Activated T-helper 2 cell treated with anti-CD3 and anti-CD28 coated beads, Interferon-gamma antibody, Interleukin-2, Interleukin-4, amounts not matched to agents 10 μg/mL and 5 μg/mL and 100 μg/mL, durations not matched to agents 14 hours and 24 hours and 36 hours (primary cell): ENCODE measurements around the gene NRG2. TPM values are rescaled to one million over a fixed set of nuclear protein-coding genes. Genes with fewer than 3 reads are reported as not detected.

Experiments
- DNase-seq: peaks from one replicate; pipeline ENCODE4 v3.0.0; 2021; ENCODE audit warnings: low spot score
- H3K27ac Mint-ChIP-seq: one replicate; pipeline ENCODE4 v1.8.0; 2021; ENCODE audit warnings: mixed read lengths
- H3K27me3 Mint-ChIP-seq: one replicate; pipeline ENCODE4 v1.8.0; 2021; ENCODE audit warnings: low read depth, mixed read lengths
- H3K36me3 Mint-ChIP-seq: one replicate; pipeline ENCODE4 v1.8.0; 2021; ENCODE audit warnings: low read depth, mixed read lengths
- H3K4me1 Mint-ChIP-seq: one replicate; pipeline ENCODE4 v1.8.0; 2021; ENCODE audit warnings: low read depth, mixed read lengths
- H3K4me3 Mint-ChIP-seq: one replicate; pipeline ENCODE4 v1.8.0; 2021; ENCODE audit warnings: low read depth, mild to moderate bottlenecking, moderate library complexity, mixed read lengths
- H3K9me3 Mint-ChIP-seq: one replicate; pipeline ENCODE4 v1.8.0; 2021; ENCODE audit warnings: mixed read lengths
- intact Hi-C: fragments of 100-400 bp; cut with micrococcal nuclease; formaldehyde crosslinking; loops from one replicate; pipeline ENCODE4 v1.15.1; 2023
- total RNA-seq: library from RNA; stranded (reverse); gene quantifications from 2 replicates; pipeline ENCODE4 v1.2.3, GENCODE V29; 2022

NRG2 gene
- total RNA-seq, 1 donor from 2014 or later: not detected

GRCh38 chr5:139910901-139911300 lies 132.2 kb downstream of the NRG2 start:
- Mint-ChIP-seq H3K27ac (no peak overlapping the region), H3K27me3 (no peaks in the 10 kb centered on the region), H3K36me3 (no peaks in the 10 kb centered on the region), H3K4me3 (no peak overlapping the region), H3K4me1 (no peaks in the 10 kb centered on the region), H3K9me3 (no peaks in the 10 kb centered on the region)
- intact Hi-C loops: no loop called here
- DNase-seq: no peak

- intact Hi-C loops: no loop called here
- no peak for DNase-seq
- Mint-ChIP-seq H3K27me3 (no peaks in the 10 kb centered on the region), H3K4me3 (no peak overlapping the region), H3K9me3 (no peaks in the 10 kb centered on the region), H3K36me3 (no peaks in the 10 kb centered on the region), H3K27ac (no peak overlapping the region), H3K4me1 (no peaks in the 10 kb centered on the region)
These were observed 133.1 kb downstream of the NRG2 start for GRCh38 chr5:139910036-139910435.

GRCh38 chr5:139908749-139909148 lies 134.3 kb downstream of the NRG2 start:
- intact Hi-C loops: no loop called here
- Mint-ChIP-seq H3K4me1 (no peaks in the 10 kb centered on the region), H3K4me3 (no peak overlapping the region), H3K36me3 (no peaks in the 10 kb centered on the region), H3K27ac (no peak overlapping the region), H3K9me3 (no peaks in the 10 kb centered on the region), H3K27me3 (peaks cover under 1% of the 10 kb centered on the region)
- DNase-seq: no peak

- Mint-ChIP-seq H3K9me3 (no peaks in the 10 kb centered on the region), H3K27ac (no peak overlapping the region), H3K4me3 (no peak overlapping the region), H3K36me3 (no peaks in the 10 kb centered on the region), H3K27me3 (peaks cover 20% of the 10 kb centered on the region), H3K4me1 (no peaks in the 10 kb centered on the region)
- no peak for DNase-seq
- intact Hi-C loops: no loop called here
These were observed 136.4 kb downstream of the NRG2 start for GRCh38 chr5:139906661-139907060.

- no peak for DNase-seq
- H3K4me3 Mint-ChIP-seq: no peak overlapping the region
These were observed 138.1 kb downstream of the NRG2 start for GRCh38 chr5:139904816-139905661.

GRCh38 chr5:139904566-139904815 lies 138.6 kb downstream of the NRG2 start:
- no peak for DNase-seq
- Mint-ChIP-seq H3K9me3 (no peaks in the 10 kb centered on the region), H3K4me1 (no peaks in the 10 kb centered on the region), H3K36me3 (no peaks in the 10 kb centered on the region), H3K27me3 (peaks cover 33% of the 10 kb centered on the region), H3K27ac (no peak overlapping the region), H3K4me3 (no peak overlapping the region)
- intact Hi-C loops: no loop called here

More at GRCh38 chr5:139904816-139905661, 138.1 kb downstream of the NRG2 start:
- Mint-ChIP-seq H3K9me3 (no peaks in the 10 kb centered on the region), H3K4me1 (no peaks in the 10 kb centered on the region), H3K27ac (no peak overlapping the region), H3K36me3 (no peaks in the 10 kb centered on the region), H3K27me3 (peaks cover 31% of the 10 kb centered on the region)
- intact Hi-C loops: no loop called here

- intact Hi-C loops: no loop called here
- no peak for DNase-seq
- no peaks in the 10 kb centered on the region for H3K36me3 Mint-ChIP-seq
- peaks cover 34% of the 10 kb centered on the region for H3K27me3 Mint-ChIP-seq
- no peak overlapping the region for H3K4me3 Mint-ChIP-seq
- H3K4me1 Mint-ChIP-seq: no peaks in the 10 kb centered on the region
- no peaks in the 10 kb centered on the region for H3K9me3 Mint-ChIP-seq
- H3K27ac Mint-ChIP-seq: no peak overlapping the region
These were observed 139.1 kb downstream of the NRG2 start for GRCh38 chr5:139903795-139904565.

- Mint-ChIP-seq H3K9me3 (no peaks in the 10 kb centered on the region), H3K36me3 (no peaks in the 10 kb centered on the region), H3K4me1 (no peaks in the 10 kb centered on the region), H3K4me3 (no peak overlapping the region), H3K27ac (no peak overlapping the region), H3K27me3 (peaks cover 38% of the 10 kb centered on the region)
- DNase-seq: no peak
- intact Hi-C loops: no loop called here
These were observed 139.7 kb downstream of the NRG2 start for GRCh38 chr5:139903450-139903794.

- H3K4me3 Mint-ChIP-seq: no peak overlapping the region
- H3K4me1 Mint-ChIP-seq: no peaks in the 10 kb centered on the region
- no peak overlapping the region for H3K27ac Mint-ChIP-seq
- H3K36me3 Mint-ChIP-seq: no peaks in the 10 kb centered on the region
- H3K27me3 Mint-ChIP-seq: peaks cover 42% of the 10 kb centered on the region
- H3K9me3 Mint-ChIP-seq: no peaks in the 10 kb centered on the region
- no peak for DNase-seq
- intact Hi-C loops: no loop called here
These were observed 141.1 kb downstream of the NRG2 start for GRCh38 chr5:139901986-139902385.

GRCh38 chr5:139901251-139901575 lies 141.9 kb downstream of the NRG2 start:
- H3K9me3 Mint-ChIP-seq: no peaks in the 10 kb centered on the region
- no peaks in the 10 kb centered on the region for H3K36me3 Mint-ChIP-seq
- H3K27ac Mint-ChIP-seq: no peak overlapping the region
- no peak overlapping the region for H3K4me3 Mint-ChIP-seq
- DNase-seq: no peak
- intact Hi-C loops: no loop called here
- H3K27me3 Mint-ChIP-seq: peaks cover 46% of the 10 kb centered on the region
- no peaks in the 10 kb centered on the region for H3K4me1 Mint-ChIP-seq

- Mint-ChIP-seq H3K4me3 (no peak overlapping the region), H3K27me3 (peaks cover 46% of the 10 kb centered on the region), H3K4me1 (no peaks in the 10 kb centered on the region), H3K27ac (no peak overlapping the region), H3K9me3 (no peaks in the 10 kb centered on the region), H3K36me3 (no peaks in the 10 kb centered on the region)
- DNase-seq: no peak
- intact Hi-C loops: no loop called here
These were observed 142.4 kb downstream of the NRG2 start for GRCh38 chr5:139900546-139901250.

GRCh38 chr5:139898981-139899380 lies 144.1 kb downstream of the NRG2 start:
- intact Hi-C loops: no loop called here
- H3K4me1 Mint-ChIP-seq: no peaks in the 10 kb centered on the region
- H3K27me3 Mint-ChIP-seq: peaks cover 46% of the 10 kb centered on the region
- H3K4me3 Mint-ChIP-seq: no peak overlapping the region
- no peaks in the 10 kb centered on the region for H3K9me3 Mint-ChIP-seq
- no peak overlapping the region for H3K27ac Mint-ChIP-seq
- DNase-seq: no peak
- H3K36me3 Mint-ChIP-seq: no peaks in the 10 kb centered on the region

- H3K27me3 Mint-ChIP-seq: peaks cover 37% of the 10 kb centered on the region
- H3K4me1 Mint-ChIP-seq: no peaks in the 10 kb centered on the region
- no peak overlapping the region for H3K27ac Mint-ChIP-seq
- H3K36me3 Mint-ChIP-seq: no peaks in the 10 kb centered on the region
- H3K4me3 Mint-ChIP-seq: no peak overlapping the region
- no peaks in the 10 kb centered on the region for H3K9me3 Mint-ChIP-seq
- intact Hi-C loops: no loop called here
- DNase-seq: no peak
These were observed 145.1 kb downstream of the NRG2 start for GRCh38 chr5:139897982-139898381.
